Activated T-cell treated with anti-CD3 and anti-CD28 coated beads, Interleukin-2, amount 50 U/mL, for 4 hours (primary cell): ENCODE data around the gene P2RX6. TPM values are rescaled to one million over a fixed set of nuclear protein-coding genes. Genes with fewer than 3 reads are reported as not detected.
"Not testable (repeated sequence)": the region's sequence is repeated elsewhere in the genome, so short reads cannot be mapped to it uniquely, and the experiment has no call there.

Experiments used
- ATAC-seq, 2 donors: fragments of 200-7000 bp; cut with Tn5 transposase; one replicate each; pipeline ENCODE4 v1.10.0; 2021
- DNase-seq: peaks from one replicate; pipeline ENCODE4 v3.0.0-alpha.2; 2020
- H3K27me3 Mint-ChIP-seq: one replicate; pipeline ENCODE4 v1.8.0; 2021; ENCODE audit warnings: low read depth, mixed read lengths
- H3K36me3 Mint-ChIP-seq: one replicate; pipeline ENCODE4 v1.8.0; 2022; ENCODE audit warnings: mixed read lengths; ENCODE audit not compliant: insufficient read depth
- H3K4me1 Mint-ChIP-seq: one replicate; pipeline ENCODE4 v1.8.0; 2021; ENCODE audit warnings: low read depth, mixed read lengths
- H3K4me3 Mint-ChIP-seq: one replicate; pipeline ENCODE4 v1.8.0; 2021; ENCODE audit warnings: mild to moderate bottlenecking, moderate library complexity, mixed read lengths
- H3K9me3 Mint-ChIP-seq: one replicate; pipeline ENCODE4 v1.8.0; 2021; ENCODE audit warnings: mixed read lengths
- total RNA-seq, 3 donors: library from RNA; stranded (reverse); gene quantifications; one replicate each; pipeline ENCODE4 v1.2.1, GENCODE V29; 2021

The P2RX6 gene
- total RNA-seq, 3 donors from 2014 or later, result 0.13 TPM; not detected in 2

GRCh38 chr22:20996031-20996410 lies 18.9 kb upstream of the P2RX6 start:
- Mint-ChIP-seq H3K4me1 (peaks cover 16% of the 10 kb centered on the region), H3K36me3 (peaks cover 5% of the 10 kb centered on the region), H3K4me3 (no peak overlapping the region), H3K9me3 (no peaks in the 10 kb centered on the region), H3K27me3 (no peaks in the 10 kb centered on the region)
- no peak for ATAC-seq
- DNase-seq, result no peak

- Mint-ChIP-seq H3K4me3 (no peak overlapping the region), H3K27me3 (no peaks in the 10 kb centered on the region), H3K4me1 (peaks cover 21% of the 10 kb centered on the region), H3K9me3 (no peaks in the 10 kb centered on the region), H3K36me3 (peaks cover 5% of the 10 kb centered on the region)
- DNase-seq, result no peak
- no peak for ATAC-seq
These were observed 18.1 kb upstream of the P2RX6 start for GRCh38 chr22:20996598-20997535.

GRCh38 chr22:20997536-20998257 lies 17.3 kb upstream of the P2RX6 start:
- no peak overlapping the region for H3K4me3 Mint-ChIP-seq
- H3K36me3 Mint-ChIP-seq, result peaks cover 5% of the 10 kb centered on the region
- H3K27me3 Mint-ChIP-seq, result no peaks in the 10 kb centered on the region
- H3K4me1 Mint-ChIP-seq, result peaks cover 22% of the 10 kb centered on the region
- ATAC-seq, result no peak
- no peaks in the 10 kb centered on the region for H3K9me3 Mint-ChIP-seq
- no peak for DNase-seq

GRCh38 chr22:20998411-20999336 lies 16.3 kb upstream of the P2RX6 start:
- Mint-ChIP-seq H3K4me1 (peaks cover 27% of the 10 kb centered on the region), H3K36me3 (peaks cover 5% of the 10 kb centered on the region), H3K27me3 (no peaks in the 10 kb centered on the region), H3K9me3 (no peaks in the 10 kb centered on the region), H3K4me3 (no peak overlapping the region)
- DNase-seq (no peak), ATAC-seq (no peak)

GRCh38 chr22:20999350-21000206 lies 15.4 kb upstream of the P2RX6 start:
- no peak for ATAC-seq
- peaks cover 27% of the 10 kb centered on the region for H3K4me1 Mint-ChIP-seq
- no peaks in the 10 kb centered on the region for H3K27me3 Mint-ChIP-seq
- H3K4me3 Mint-ChIP-seq, result peak overlapping the region; percentile 92
- H3K9me3 Mint-ChIP-seq, result no peaks in the 10 kb centered on the region
- H3K36me3 Mint-ChIP-seq, result peaks cover 5% of the 10 kb centered on the region
- no peak for DNase-seq

GRCh38 chr22:21000207-21000986 lies 14.6 kb upstream of the P2RX6 start:
- Mint-ChIP-seq H3K27me3 (no peaks in the 10 kb centered on the region), H3K36me3 (peaks cover 5% of the 10 kb centered on the region), H3K4me1 (peaks cover 27% of the 10 kb centered on the region), H3K9me3 (no peaks in the 10 kb centered on the region), H3K4me3 (peak overlapping the region; percentile 92)
- no peak for ATAC-seq
- no peak for DNase-seq

- Mint-ChIP-seq H3K27me3 (no peaks in the 10 kb centered on the region), H3K4me3 (peak overlapping the region; percentile 92), H3K36me3 (peaks cover 5% of the 10 kb centered on the region), H3K9me3 (no peaks in the 10 kb centered on the region), H3K4me1 (peaks cover 27% of the 10 kb centered on the region)
- DNase-seq (no peak), ATAC-seq (no peak)
These were observed 13.9 kb upstream of the P2RX6 start for GRCh38 chr22:21000987-21001600.

GRCh38 chr22:21001601-21002325 lies 13.2 kb upstream of the P2RX6 start, which contains the start of gene THAP7:
TSS of gene THAP7 (minus strand) at chr22:21002118. CDS start at chr22:21001911, 207 bp downstream.
- peak within 1 kb of the TSS; percentile 92 for H3K4me3 Mint-ChIP-seq
- H3K4me1 Mint-ChIP-seq, result peaks cover 27% of the 10 kb centered on the region
- H3K27me3 Mint-ChIP-seq, result no peaks in the 10 kb centered on the region
- no peaks in the 10 kb centered on the region for H3K9me3 Mint-ChIP-seq
- ATAC-seq (peak; percentile 92), DNase-seq (peak; percentile 97)
- H3K36me3 Mint-ChIP-seq, result peaks cover 5% of the 10 kb centered on the region

GRCh38 chr22:21003782-21004181 lies 11.2 kb upstream of the P2RX6 start:
- no peaks in the 10 kb centered on the region for H3K27me3 Mint-ChIP-seq
- H3K9me3 Mint-ChIP-seq, result no peaks in the 10 kb centered on the region
- peaks cover 2% of the 10 kb centered on the region for H3K36me3 Mint-ChIP-seq
- ATAC-seq (no peak), DNase-seq (no peak)
- peaks cover 22% of the 10 kb centered on the region for H3K4me1 Mint-ChIP-seq
- H3K4me3 Mint-ChIP-seq, result peak overlapping the region; percentile 92

GRCh38 chr22:21009208-21009607 lies 5.8 kb upstream of the P2RX6 start:
- not testable (repeated sequence) for H3K4me3 Mint-ChIP-seq, H3K9me3 Mint-ChIP-seq, H3K27me3 Mint-ChIP-seq, DNase-seq, H3K4me1 Mint-ChIP-seq, H3K36me3 Mint-ChIP-seq, ATAC-seq

GRCh38 chr22:21009638-21010425 lies 5.1 kb upstream of the P2RX6 start:
- Mint-ChIP-seq H3K4me3 (no peak overlapping the region), H3K9me3 (no peaks in the 10 kb centered on the region), H3K36me3 (no peaks in the 10 kb centered on the region), H3K4me1 (peaks cover 15% of the 10 kb centered on the region), H3K27me3 (no peaks in the 10 kb centered on the region)
- ATAC-seq (no peak), DNase-seq (no peak)
